DOHH2 (cell line): ENCODE data around the gene RASSF10.

ENCODE experiments used
- CTCF ChIP-seq: fragments of 200-600 bp; sonication (generic); IDR thresholded peaks from one replicate; pipeline ENCODE4 v1.5.1; 2014; ENCODE audit warnings: antibody characterized with exemption, mild to moderate bottlenecking, low read depth, low read length; ENCODE audit not compliant: poor library complexity, severe bottlenecking
- EZH2phosphoT487 ChIP-seq: fragments of 200-600 bp; sonication (generic); IDR thresholded peaks from 2 replicates; pipeline ENCODE4 v1.6.1; 2017; ENCODE audit warnings: borderline replicate concordance, mild to moderate bottlenecking, antibody characterized with exemption, low read length, moderate library complexity, mixed read lengths

DNA sequence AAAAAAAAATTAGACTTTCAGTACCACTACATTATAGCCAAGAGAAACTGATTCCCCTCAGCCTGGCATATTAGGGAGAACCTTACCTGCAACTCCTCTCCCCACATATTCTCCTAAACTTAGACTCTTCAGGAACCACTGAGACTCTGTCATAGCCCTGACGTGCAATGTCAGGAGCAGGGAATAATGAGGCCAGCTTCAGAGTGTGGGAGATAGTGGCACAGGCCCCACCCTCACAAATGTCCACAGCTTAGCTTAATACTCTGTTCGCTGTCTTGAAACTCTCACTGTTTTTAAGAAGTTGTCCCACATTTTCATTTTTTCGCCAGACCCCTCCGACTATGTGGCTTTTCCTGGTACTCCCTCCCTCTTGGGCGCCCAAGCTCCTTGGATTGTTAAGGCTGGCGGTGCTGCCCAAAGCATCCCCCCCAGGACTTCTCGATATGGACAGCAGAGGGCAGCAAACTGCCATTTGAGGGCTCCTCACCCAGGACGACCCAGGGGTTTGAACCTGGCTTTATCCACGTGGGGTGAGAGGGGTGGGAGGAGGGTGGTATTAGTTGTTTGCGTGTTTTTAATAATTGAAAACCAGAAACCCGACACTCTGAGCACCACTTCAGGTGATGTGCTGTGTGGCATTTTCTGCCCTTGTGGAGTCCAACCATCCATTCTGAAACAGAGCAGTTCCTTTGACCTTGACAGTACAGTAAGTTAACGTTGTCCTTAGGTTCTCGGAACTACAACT lies 45.2 kb upstream of the RASSF10 start:
- TF ChIP-seq CTCF (peak; percentile 76), EZH2phosphoT487 (no peak)
